Anterior cingulate cortex (tissue), 58 donors: ENCODE measurements around the gene CALML5.

ENCODE experiments used
- DNase-seq, 58 donors: peaks; one replicate each; lab custom pipeline; 2025; lab: John Stamatoyannopoulos, UW

CALML5 gene

GRCh38 chr10:5449227-5449626, 50.1 kb downstream of the CALML5 start:
- DNase-seq, result no peak
